GM12801 (cell line): ENCODE results near the gene SAMD15.

ENCODE experiments used
- TF ChIP-seq, protein P1 (sequence below): IDR thresholded peaks from one replicate; pipeline ENCODE4 v1.5.1; 2011; ENCODE audit warnings: control low read depth; ENCODE audit not compliant: insufficient read length; ENCODE audit errors: extremely low read depth

Gene SAMD15

DNA sequence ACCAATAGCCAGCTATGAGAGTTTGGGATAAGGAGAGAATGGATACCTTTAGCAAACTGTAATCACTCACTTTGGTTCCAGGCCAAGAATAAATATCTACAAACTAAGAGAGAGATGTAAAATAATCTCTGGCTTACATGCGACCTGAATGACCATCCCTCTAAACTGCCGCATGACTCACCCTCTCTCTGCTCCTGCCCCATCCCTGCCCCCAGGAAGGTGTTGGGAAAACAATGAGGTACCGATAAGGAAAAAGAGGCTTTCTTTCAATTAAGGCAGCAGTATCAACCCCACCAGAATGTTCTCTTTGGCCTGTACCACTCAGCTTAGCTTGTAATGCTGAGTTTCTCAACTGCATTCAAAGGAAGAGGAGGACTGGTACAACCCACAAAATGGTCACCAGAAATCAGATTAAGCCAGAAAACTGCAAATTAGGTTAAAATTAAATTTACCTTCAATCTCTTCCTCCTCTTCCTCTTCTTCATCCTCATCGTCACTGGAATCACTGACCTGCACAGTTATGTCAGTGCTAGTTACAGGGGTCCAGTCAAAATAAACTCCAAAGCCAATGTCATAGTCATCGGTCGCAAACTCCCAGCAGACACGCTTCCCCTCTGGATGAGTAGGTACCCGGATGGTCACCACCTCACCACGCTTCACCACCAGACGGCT lies 34.3 kb upstream of the SAMD15 start:
- TF ChIP-seq, protein P1, sequence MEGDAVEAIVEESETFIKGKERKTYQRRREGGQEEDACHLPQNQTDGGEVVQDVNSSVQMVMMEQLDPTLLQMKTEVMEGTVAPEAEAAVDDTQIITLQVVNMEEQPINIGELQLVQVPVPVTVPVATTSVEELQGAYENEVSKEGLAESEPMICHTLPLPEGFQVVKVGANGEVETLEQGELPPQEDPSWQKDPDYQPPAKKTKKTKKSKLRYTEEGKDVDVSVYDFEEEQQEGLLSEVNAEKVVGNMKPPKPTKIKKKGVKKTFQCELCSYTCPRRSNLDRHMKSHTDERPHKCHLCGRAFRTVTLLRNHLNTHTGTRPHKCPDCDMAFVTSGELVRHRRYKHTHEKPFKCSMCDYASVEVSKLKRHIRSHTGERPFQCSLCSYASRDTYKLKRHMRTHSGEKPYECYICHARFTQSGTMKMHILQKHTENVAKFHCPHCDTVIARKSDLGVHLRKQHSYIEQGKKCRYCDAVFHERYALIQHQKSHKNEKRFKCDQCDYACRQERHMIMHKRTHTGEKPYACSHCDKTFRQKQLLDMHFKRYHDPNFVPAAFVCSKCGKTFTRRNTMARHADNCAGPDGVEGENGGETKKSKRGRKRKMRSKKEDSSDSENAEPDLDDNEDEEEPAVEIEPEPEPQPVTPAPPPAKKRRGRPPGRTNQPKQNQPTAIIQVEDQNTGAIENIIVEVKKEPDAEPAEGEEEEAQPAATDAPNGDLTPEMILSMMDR: no peak

DNA sequence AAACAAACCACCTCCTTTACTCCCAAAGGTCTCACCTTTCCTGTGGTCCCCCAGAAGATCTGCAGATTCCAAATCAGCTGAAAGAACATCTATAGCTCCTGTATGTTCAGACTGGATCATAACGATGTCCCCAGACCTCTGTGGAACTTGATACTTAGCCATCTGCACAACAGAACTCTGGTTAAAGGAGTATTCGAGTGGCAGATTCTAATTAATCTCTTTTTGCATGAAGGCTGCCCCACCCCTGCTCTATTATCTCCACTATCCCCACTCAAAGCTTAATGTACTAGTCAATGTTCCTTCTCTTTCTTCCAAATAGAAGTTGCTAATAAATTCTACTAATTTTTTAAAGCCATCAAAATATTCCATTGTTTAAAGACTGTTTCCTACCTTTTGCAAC lies 33.5 kb upstream of the SAMD15 start:
- TF ChIP-seq, protein P1: no peak

DNA sequence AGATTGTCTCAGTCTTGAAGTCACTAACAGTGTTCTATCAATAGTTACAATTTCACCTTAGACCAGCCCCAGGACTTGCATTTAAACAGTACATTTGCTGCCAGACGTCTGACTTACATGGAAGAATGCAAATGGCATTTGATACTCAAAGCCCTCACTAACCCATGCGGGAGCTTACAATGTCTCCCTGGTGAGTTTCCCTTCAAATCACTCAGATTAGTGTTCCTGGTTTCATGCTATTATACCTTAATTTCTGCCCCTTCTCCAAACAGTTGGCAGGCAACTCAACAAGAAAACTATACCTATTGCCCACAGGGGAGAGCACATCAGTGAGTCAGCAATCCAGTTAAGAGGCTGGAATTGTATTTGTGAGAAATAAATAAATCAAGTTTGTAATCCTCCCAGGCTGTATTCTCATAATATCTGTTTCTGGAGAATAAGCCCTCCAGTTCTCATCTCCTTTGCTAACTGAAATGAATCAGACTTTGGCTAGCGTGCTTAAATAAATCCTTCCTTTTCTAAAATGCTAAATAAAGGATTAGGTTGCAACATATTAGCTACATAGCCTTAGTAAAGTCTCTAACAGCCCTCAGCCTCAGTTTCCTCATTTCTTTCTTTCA lies 32.7 kb upstream of the SAMD15 start:
- TF ChIP-seq, protein P1: no peak

DNA sequence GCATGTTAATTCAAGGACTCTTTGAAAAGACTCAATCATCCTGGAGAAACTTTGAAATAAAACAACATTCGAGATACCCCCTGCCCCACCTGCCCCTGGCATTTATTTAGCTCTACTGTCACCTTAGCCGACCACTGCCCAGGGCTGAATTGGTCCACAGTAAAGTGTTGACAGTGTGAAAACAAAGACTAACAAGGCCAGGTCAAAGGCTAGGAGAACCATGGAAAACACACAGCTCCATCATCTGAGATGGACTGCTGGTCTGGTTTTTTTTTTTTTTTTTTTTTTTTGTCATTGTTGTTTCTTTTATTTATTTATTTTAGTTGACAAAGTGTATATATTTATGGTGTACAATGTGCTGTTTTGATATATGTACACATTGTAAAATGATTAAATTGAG lies 30.7 kb upstream of the SAMD15 start:
- TF ChIP-seq, protein P1: no peak

DNA sequence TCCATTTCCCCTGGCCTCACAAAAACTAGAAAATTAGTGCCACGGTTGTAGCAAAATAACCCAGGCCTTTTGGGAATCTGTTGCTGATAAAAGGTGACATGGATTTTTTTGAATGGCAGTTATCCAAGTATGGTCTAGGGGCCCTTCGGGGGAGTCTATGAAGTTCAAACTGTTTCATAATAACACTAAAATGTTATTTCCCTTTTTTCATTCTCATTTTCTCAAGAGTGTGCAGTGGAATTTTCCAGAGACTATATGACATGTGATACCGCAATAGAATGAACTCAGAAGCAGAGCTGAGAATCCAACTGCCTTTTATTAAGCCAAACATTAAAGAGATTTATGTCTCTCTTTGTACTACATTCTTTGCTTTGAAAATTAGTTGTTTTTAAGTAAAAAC lies 29.4 kb upstream of the SAMD15 start:
- TF ChIP-seq, protein P1: no peak

DNA sequence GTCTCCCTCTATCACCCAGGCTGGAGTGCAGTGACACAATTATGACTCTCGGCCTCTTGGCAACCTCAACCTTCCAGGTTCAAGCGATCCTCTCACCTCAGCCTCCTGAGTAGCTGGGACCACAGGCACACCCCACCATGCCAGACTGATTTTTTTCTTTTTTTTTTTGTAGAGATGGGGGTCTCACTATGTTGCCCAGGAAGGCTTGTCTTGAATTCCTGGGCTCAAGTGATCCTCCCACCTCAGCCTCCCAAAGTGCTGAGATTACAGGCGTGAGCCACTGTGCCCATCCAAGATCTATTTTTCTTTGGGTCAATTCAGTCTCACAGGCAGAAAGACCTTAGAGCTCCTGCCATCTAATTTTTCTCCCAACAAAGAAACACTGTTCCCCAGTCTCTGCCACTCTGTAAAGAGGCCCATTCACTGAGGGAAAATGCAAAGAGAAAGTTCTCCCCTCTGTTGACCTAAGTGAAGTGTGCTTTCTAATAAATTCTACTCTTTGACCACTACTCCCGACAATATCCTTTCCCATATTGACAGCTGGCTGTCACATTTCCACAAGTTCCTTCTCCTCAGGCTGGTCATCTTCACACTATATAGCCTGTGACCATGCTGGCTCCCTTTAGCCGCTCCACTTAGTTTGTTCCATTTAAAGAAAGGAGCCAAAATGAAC lies 23.6 kb upstream of the SAMD15 start:
- TF ChIP-seq, protein P1: no peak

DNA sequence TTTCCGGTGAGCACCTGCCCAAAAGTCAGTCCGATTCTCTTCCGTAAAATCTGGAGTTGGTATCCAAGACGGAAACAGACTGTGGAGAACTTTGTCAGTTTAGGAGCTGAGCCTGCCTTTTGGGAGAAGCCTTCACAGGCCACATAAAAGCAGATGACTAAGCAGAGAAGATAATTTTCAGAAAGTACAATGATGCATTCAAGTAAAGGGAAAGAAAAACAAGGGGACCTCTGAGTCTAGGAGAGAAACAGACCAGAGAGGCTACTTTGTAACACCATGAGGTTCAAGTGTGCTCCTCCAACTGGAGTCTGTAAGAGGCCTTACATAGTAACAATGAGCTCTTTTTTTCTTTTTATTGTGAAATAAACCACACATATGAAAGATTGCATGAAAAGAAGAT lies 21.4 kb upstream of the SAMD15 start:
- TF ChIP-seq, protein P1: no peak
